MM.1S (cell line): ENCODE measurements around the gene COL24A1.

Experiments
- DNase-seq: peaks from one replicate; pipeline ENCODE4 v3.0.0-alpha.2; 2015
- H2AFZ ChIP-seq: fragments of 300-600 bp; sonication (generic); 2 replicates; pipeline ENCODE4 v1.6.0; 2016; ENCODE audit warnings: antibody characterized with exemption, low read length
- H3F3A ChIP-seq: fragments of 300-600 bp; sonication (generic); 2 replicates; pipeline ENCODE4 v1.6.1; 2016; ENCODE audit warnings: mild to moderate bottlenecking, antibody characterized with exemption, low read length, moderate library complexity, mixed read lengths; ENCODE audit not compliant: insufficient read depth
- H3K27ac ChIP-seq: fragments of 300-600 bp; sonication (generic); 2 replicates; pipeline ENCODE4 v1.5.1; 2016; ENCODE audit warnings: mild to moderate bottlenecking, low read length
- H3K27me3 ChIP-seq: fragments of 300-600 bp; sonication (generic); replicated peaks from 2 replicates; pipeline ENCODE4 v1.6.0; 2016; ENCODE audit warnings: low read length; ENCODE audit not compliant: insufficient read depth
- H3K36me3 ChIP-seq: fragments of 300-600 bp; sonication (generic); replicated peaks from 2 replicates; pipeline ENCODE4 v1.6.1; 2016; ENCODE audit warnings: mild to moderate bottlenecking, low read length, mixed read lengths; ENCODE audit not compliant: insufficient read depth
- H3K4me1 ChIP-seq: fragments of 300-600 bp; sonication (generic); 2 replicates; pipeline ENCODE4 v1.6.1; 2016; ENCODE audit warnings: low read length, mixed read lengths
- H3K4me2 ChIP-seq: fragments of 300-600 bp; sonication (generic); 2 replicates; pipeline ENCODE4 v1.6.0; 2016; ENCODE audit warnings: low read depth, low read length
- H3K4me3 ChIP-seq: fragments of 300-600 bp; sonication (generic); 2 replicates; pipeline ENCODE4 v1.5.1; 2016; ENCODE audit warnings: low read length, mixed read lengths
- H3K79me2 ChIP-seq: fragments of 300-600 bp; sonication (generic); 2 replicates; pipeline ENCODE4 v1.6.1; 2016; ENCODE audit warnings: mixed run types, low read length, mixed read lengths
- H3K9ac ChIP-seq: fragments of 300-600 bp; sonication (generic); 2 replicates; pipeline ENCODE4 v1.6.1; 2016; ENCODE audit warnings: low read length, mixed read lengths
- H3K9me2 ChIP-seq: fragments of 300-600 bp; sonication (generic); replicated peaks from 2 replicates; pipeline ENCODE4 v1.6.1; 2016; ENCODE audit warnings: mild to moderate bottlenecking, low read length, mixed read lengths; ENCODE audit not compliant: insufficient read depth
- H3K9me3 ChIP-seq: fragments of 300-600 bp; sonication (generic); replicated peaks from 2 replicates; pipeline ENCODE4 v1.6.1; 2016; ENCODE audit warnings: mild to moderate bottlenecking, low read length, mixed read lengths; ENCODE audit not compliant: insufficient read depth
- H4K20me1 ChIP-seq: fragments of 300-600 bp; sonication (generic); 2 replicates; pipeline ENCODE4 v1.6.1; 2016; ENCODE audit warnings: mild to moderate bottlenecking, low read length, moderate library complexity, mixed read lengths; ENCODE audit not compliant: insufficient read depth
- CTCF ChIP-seq: fragments of 300-600 bp; sonication (generic); IDR thresholded peaks from 2 replicates; pipeline ENCODE4 v1.5.1; 2016; ENCODE audit warnings: antibody characterized with exemption, low read length, mixed read lengths
- EZH2 ChIP-seq: fragments of 300-600 bp; sonication (generic); optimal IDR thresholded peaks from 2 replicates; pipeline ENCODE3; 2017; ENCODE audit warnings: low read depth, mild to moderate bottlenecking, antibody characterized with exemption, low read length, mixed read lengths
- EZH2phosphoT487 ChIP-seq: fragments of 300-600 bp; sonication (generic); IDR thresholded peaks from 2 replicates; pipeline ENCODE4 v1.6.1; 2018; ENCODE audit warnings: antibody characterized with exemption, low read length

Gene COL24A1

DNA sequence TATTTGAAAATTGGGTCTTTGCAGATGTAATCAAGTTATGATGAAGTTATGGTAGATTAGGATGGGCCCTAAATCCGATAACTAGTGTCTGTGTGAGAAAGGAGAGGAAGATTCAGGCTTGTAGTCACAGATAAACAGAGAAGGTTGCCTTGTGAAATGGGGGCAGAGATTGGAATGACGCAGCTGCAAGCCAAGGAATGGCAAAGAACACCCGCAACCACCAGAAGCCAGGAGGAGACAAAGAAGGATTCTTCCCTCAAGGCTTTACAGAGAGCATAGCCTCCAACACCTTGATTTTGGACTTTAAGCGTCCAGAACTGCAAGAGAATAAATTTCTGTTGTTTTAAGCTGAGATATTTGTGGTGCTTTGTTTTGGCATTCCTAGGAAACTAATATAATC, 35.4 kb upstream of the COL24A1 start:
- no peaks in the 10 kb centered on the region for H3K4me1 ChIP-seq
- H3F3A ChIP-seq: no peaks in the 10 kb centered on the region
- H3K36me3 ChIP-seq: no peaks in the 10 kb centered on the region
- TF ChIP-seq CTCF (no peak), EZH2phosphoT487 (no peak), EZH2 (no peak)
- H2AFZ ChIP-seq: no peak overlapping the region
- H3K4me2 ChIP-seq: no peak overlapping the region
- H3K9me3 ChIP-seq: no peaks in the 10 kb centered on the region
- no peak overlapping the region for H3K9ac ChIP-seq
- no peak overlapping the region for H3K4me3 ChIP-seq
- no peaks in the 10 kb centered on the region for H4K20me1 ChIP-seq
- no peaks in the 10 kb centered on the region for H3K79me2 ChIP-seq
- no peaks in the 10 kb centered on the region for H3K9me2 ChIP-seq
- no peaks in the 10 kb centered on the region for H3K27me3 ChIP-seq
- no peak overlapping the region for H3K27ac ChIP-seq
- DNase-seq: no peak

DNA sequence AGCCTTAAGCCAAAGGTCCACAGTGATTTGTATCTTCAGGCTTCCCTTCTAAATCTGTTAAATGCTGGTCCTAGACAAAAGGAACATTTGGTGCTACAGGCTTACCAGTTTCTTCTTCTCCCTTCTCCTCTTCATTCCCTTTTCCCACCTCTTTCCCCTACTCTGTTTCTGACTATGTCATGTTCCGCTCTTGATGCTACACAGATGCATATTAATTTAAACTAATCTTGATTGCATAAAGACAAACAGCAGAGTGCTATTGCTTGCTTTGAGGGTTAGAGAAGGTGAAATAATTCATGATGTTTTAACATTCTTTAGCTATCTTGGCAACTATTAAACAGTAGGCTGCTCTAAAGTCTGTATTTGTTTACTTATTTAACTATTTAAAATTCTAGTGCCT, 34.3 kb upstream of the COL24A1 start:
- Histone ChIP-seq H3K27me3 (no peaks in the 10 kb centered on the region), H3K4me3 (no peak overlapping the region), H3K79me2 (no peaks in the 10 kb centered on the region), H2AFZ (no peak overlapping the region), H3K4me1 (no peaks in the 10 kb centered on the region), H3K9me2 (no peaks in the 10 kb centered on the region), H3K9me3 (no peaks in the 10 kb centered on the region), H3F3A (no peaks in the 10 kb centered on the region), H4K20me1 (no peaks in the 10 kb centered on the region), H3K9ac (no peak overlapping the region), H3K4me2 (no peak overlapping the region), H3K27ac (no peak overlapping the region), H3K36me3 (no peaks in the 10 kb centered on the region)
- DNase-seq: no peak
- no peak for TF ChIP-seq EZH2phosphoT487
- no peak for TF ChIP-seq CTCF
- TF ChIP-seq EZH2: no peak

DNA sequence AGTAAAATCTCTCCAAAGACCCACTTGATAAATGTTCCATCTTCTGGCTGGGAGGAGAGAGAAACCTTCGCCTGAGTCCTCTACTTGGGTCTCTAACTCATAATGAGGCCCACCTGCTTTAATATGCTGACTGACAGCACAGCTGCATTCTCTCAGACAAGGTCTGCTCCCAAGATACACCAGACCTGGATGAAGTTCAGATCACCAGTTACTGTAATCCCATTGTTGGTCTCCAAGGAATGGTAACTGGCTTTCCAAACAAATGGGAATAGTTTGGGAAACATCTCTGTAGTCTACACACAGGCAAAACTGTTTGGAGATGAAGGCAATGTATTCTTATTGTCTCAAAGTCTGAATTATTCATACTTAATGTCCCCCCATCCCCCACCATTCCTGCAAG, 27.9 kb upstream of the COL24A1 start:
- H3K4me1 ChIP-seq: no peaks in the 10 kb centered on the region
- H3F3A ChIP-seq: no peaks in the 10 kb centered on the region
- no peaks in the 10 kb centered on the region for H3K27me3 ChIP-seq
- no peaks in the 10 kb centered on the region for H3K9me2 ChIP-seq
- DNase-seq: no peak
- H3K79me2 ChIP-seq: no peaks in the 10 kb centered on the region
- no peak overlapping the region for H3K4me3 ChIP-seq
- TF ChIP-seq CTCF: no peak
- TF ChIP-seq EZH2phosphoT487: no peak
- no peak for TF ChIP-seq EZH2
- no peak overlapping the region for H3K4me2 ChIP-seq
- H4K20me1 ChIP-seq: no peaks in the 10 kb centered on the region
- no peaks in the 10 kb centered on the region for H3K36me3 ChIP-seq
- no peak overlapping the region for H3K9ac ChIP-seq
- H3K27ac ChIP-seq: no peak overlapping the region
- no peaks in the 10 kb centered on the region for H3K9me3 ChIP-seq
- no peak overlapping the region for H2AFZ ChIP-seq

GRCh38 chr1:86183810-86184209, 27.2 kb upstream of the COL24A1 start:
- Histone ChIP-seq H3K9me2 (no peaks in the 10 kb centered on the region), H3K9me3 (no peaks in the 10 kb centered on the region), H3K36me3 (no peaks in the 10 kb centered on the region), H3K79me2 (no peaks in the 10 kb centered on the region), H3K4me2 (no peak overlapping the region), H4K20me1 (no peaks in the 10 kb centered on the region), H3K4me3 (no peak overlapping the region), H2AFZ (no peak overlapping the region), H3F3A (no peaks in the 10 kb centered on the region), H3K4me1 (no peaks in the 10 kb centered on the region), H3K27me3 (no peaks in the 10 kb centered on the region), H3K9ac (no peak overlapping the region), H3K27ac (no peak overlapping the region)
- no peak for DNase-seq
- TF ChIP-seq EZH2 (no peak), CTCF (no peak), EZH2phosphoT487 (no peak)
